ENCODE measurements around the gene NUPR1.

- TF ChIP-seq CTCF (conservative IDR thresholded peaks at IDR 0.05; ENCODE audit: low read length) = no peak
- TF ChIP-seq EZH2phosphoT487 (IDR thresholded peaks at IDR 0.05; ENCODE audit: borderline replicate concordance) = no peak
Measured at GRCh38 chr16:28572696-28573510, 34.1 kb upstream of the NUPR1 start.

All from Loucy (cell line).